SU-DHL-6 (cell line): Measurements from ENCODE around the gene SRRM4.

Experiments used
- H2AFZ ChIP-seq: fragments of 200-600 bp; sonication (generic); 2 replicates; pipeline ENCODE4 v1.6.1; 2014; ENCODE audit warnings: low read depth, mild to moderate bottlenecking, moderate library complexity, mixed read lengths, antibody characterized with exemption, low read length; ENCODE audit not compliant: severe bottlenecking
- H3F3A ChIP-seq: fragments of 200-600 bp; shearing (Covaris generic); 2 replicates; pipeline ENCODE4 v1.6.0; 2016; ENCODE audit warnings: antibody characterized with exemption, mild to moderate bottlenecking; ENCODE audit not compliant: insufficient read depth
- H3K27ac ChIP-seq: fragments of 200-600 bp; sonication (generic); 2 replicates; pipeline ENCODE4 v1.5.1; 2016; ENCODE audit warnings: low read depth, mild to moderate bottlenecking, low read length, moderate library complexity, mixed read lengths
- H3K27me3 ChIP-seq: fragments of 200-600 bp; sonication (generic), shearing (Covaris generic); 2 replicates; pipeline ENCODE4 v1.6.0; 2014; ENCODE audit warnings: mild to moderate bottlenecking, low read length
- H3K36me3 ChIP-seq: fragments of 200-600 bp; sonication (generic); 2 replicates; pipeline ENCODE4 v1.6.1; 2014; ENCODE audit warnings: mild to moderate bottlenecking, low read length, mixed read lengths
- H3K4me2 ChIP-seq: fragments of 300-600, 200-600 bp; shearing (Covaris generic), sonication (generic); 2 replicates; pipeline ENCODE4 v1.6.0; 2014; ENCODE audit warnings: low read length, low read depth, mild to moderate bottlenecking; ENCODE audit not compliant: poor library complexity, severe bottlenecking
- H3K4me3 ChIP-seq: fragments of 200-600 bp; sonication (generic); 2 replicates; pipeline ENCODE4 v1.5.1; 2014; ENCODE audit warnings: antibody characterized with exemption, low read length, mild to moderate bottlenecking, mixed read lengths; ENCODE audit not compliant: insufficient read depth, poor library complexity, severe bottlenecking
- H3K79me2 ChIP-seq: fragments of 200-600 bp; sonication (generic); 2 replicates; pipeline ENCODE4 v1.6.1; 2014; ENCODE audit warnings: mild to moderate bottlenecking, low read length, moderate library complexity; ENCODE audit not compliant: insufficient read depth
- H3K9ac ChIP-seq: fragments of 200-600 bp; sonication (generic); 2 replicates; pipeline ENCODE4 v1.7.0; 2014; ENCODE audit warnings: mild to moderate bottlenecking, low read length
- H3K9me2 ChIP-seq: fragments of 200-600 bp; sonication (generic); replicated peaks from 2 replicates; pipeline ENCODE4 v1.6.1; 2014; ENCODE audit warnings: low read length; ENCODE audit not compliant: insufficient read depth
- H3K9me3 ChIP-seq: fragments of 200-600 bp; sonication (generic); 2 replicates; pipeline ENCODE4 v1.6.1; 2014; ENCODE audit warnings: low read length, mixed read lengths; ENCODE audit not compliant: insufficient read depth
- H4K20me1 ChIP-seq: fragments of 200-600 bp; sonication (generic); 2 replicates; pipeline ENCODE4 v1.6.1; 2014; ENCODE audit warnings: low read depth, mild to moderate bottlenecking, antibody characterized with exemption, low read length, moderate library complexity, mixed read lengths
- CTCF ChIP-seq: fragments of 200-600 bp; sonication (generic); IDR thresholded peaks from one replicate; pipeline ENCODE4 v1.5.1; 2017; ENCODE audit warnings: antibody characterized with exemption, mild to moderate bottlenecking, low read length, moderate library complexity; ENCODE audit not compliant: insufficient read depth, poor library complexity, severe bottlenecking
- EZH2phosphoT487 ChIP-seq: fragments of 200-600 bp; sonication (generic), shearing (Covaris generic); conservative IDR thresholded peaks from 2 replicates; pipeline ENCODE4 v1.6.1; 2018; ENCODE audit warnings: mild to moderate bottlenecking, antibody characterized with exemption, low read length, moderate library complexity, mixed read lengths

The SRRM4 gene

GRCh38 chr12:118979763-118980406, 1.5 kb upstream of the SRRM4 start:
- TF ChIP-seq EZH2phosphoT487 = no peak
- TF ChIP-seq CTCF = peak; percentile 75
- no peaks in the 10 kb centered on the region for H3K36me3 ChIP-seq
- H3K4me3 ChIP-seq = no peak overlapping the region
- H3K27ac ChIP-seq = no peak overlapping the region
- no peaks in the 10 kb centered on the region for H3K9me2 ChIP-seq
- no peaks in the 10 kb centered on the region for H3F3A ChIP-seq
- H3K9ac ChIP-seq = no peak overlapping the region
- no peaks in the 10 kb centered on the region for H4K20me1 ChIP-seq
- H3K4me2 ChIP-seq = no peak overlapping the region
- no peak overlapping the region for H2AFZ ChIP-seq
- H3K9me3 ChIP-seq = no peaks in the 10 kb centered on the region
- H3K79me2 ChIP-seq = no peaks in the 10 kb centered on the region
- H3K27me3 ChIP-seq = no peaks in the 10 kb centered on the region

- Histone ChIP-seq H3K36me3 (no peaks in the 10 kb centered on the region), H3K4me2 (no peak overlapping the region), H3K79me2 (no peaks in the 10 kb centered on the region), H4K20me1 (no peaks in the 10 kb centered on the region), H3K4me3 (no peak overlapping the region), H3F3A (no peaks in the 10 kb centered on the region), H3K27ac (no peak overlapping the region), H2AFZ (no peak overlapping the region), H3K9ac (no peak overlapping the region), H3K9me3 (no peaks in the 10 kb centered on the region), H3K27me3 (no peaks in the 10 kb centered on the region), H3K9me2 (no peaks in the 10 kb centered on the region)
- TF ChIP-seq EZH2phosphoT487 = no peak
- TF ChIP-seq CTCF = no peak
These were observed 830 bp upstream of the SRRM4 start for GRCh38 chr12:118980407-118981014.

GRCh38 chr12:118982302-118982701, 961 bp downstream of the SRRM4 start:
- H2AFZ ChIP-seq = no peak overlapping the region

More at GRCh38 chr12:118982302-118982701, 961 bp downstream of the SRRM4 start:
- Histone ChIP-seq H3K9me2 (no peaks in the 10 kb centered on the region), H3K79me2 (no peaks in the 10 kb centered on the region), H3K27me3 (no peaks in the 10 kb centered on the region), H3K9ac (no peak overlapping the region), H3K27ac (no peak overlapping the region), H4K20me1 (no peaks in the 10 kb centered on the region), H3K36me3 (no peaks in the 10 kb centered on the region), H3F3A (no peaks in the 10 kb centered on the region), H3K4me3 (no peak overlapping the region), H3K9me3 (no peaks in the 10 kb centered on the region), H3K4me2 (no peak overlapping the region)
- TF ChIP-seq EZH2phosphoT487 (no peak), CTCF (no peak)
